Uterus (tissue), 2 donors: ENCODE measurements around the gene HRH3.

Experiments
- POLR2A ChIP-seq, 2 donors: fragments of 450-650 bp; IDR thresholded peaks; one replicate each; pipeline ENCODE4 v1.6.1; 2016; ENCODE audit warnings: antibody characterized with exemption in 2 of 2, mild to moderate bottlenecking in 1 of 2, moderate library complexity in 1 of 2
- TF ChIP-seq, protein P1 (sequence below), 4 experiments: fragments of 200-600 bp in 2 of 4; fragments of 450-650 bp in 2 of 4; sonication (generic) in 2 of 4; IDR thresholded peaks; one replicate each; pipeline ENCODE4 v1.5.1; 2016 to 2019; ENCODE audit warnings: antibody characterized with exemption in 4 of 4, mild to moderate bottlenecking in 2 of 4, moderate library complexity in 1 of 4

DNA sequence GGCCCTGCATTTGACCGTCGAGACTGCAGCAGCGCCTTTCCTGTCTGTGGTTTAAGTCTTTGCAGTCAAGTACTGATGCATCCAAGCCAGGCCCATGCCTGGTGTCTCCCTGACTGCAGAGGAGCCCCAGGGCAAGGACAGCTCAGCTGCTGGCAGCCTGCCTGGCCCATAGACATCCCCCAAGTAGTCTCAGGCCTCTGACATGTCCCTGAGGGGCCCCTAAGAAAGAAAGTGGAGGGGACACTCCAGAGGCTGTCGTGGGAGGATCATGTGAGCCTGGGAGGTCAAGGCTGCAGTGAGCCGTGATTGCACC is 18.0 kb downstream of the HRH3 start:
- TF ChIP-seq, protein P1, sequence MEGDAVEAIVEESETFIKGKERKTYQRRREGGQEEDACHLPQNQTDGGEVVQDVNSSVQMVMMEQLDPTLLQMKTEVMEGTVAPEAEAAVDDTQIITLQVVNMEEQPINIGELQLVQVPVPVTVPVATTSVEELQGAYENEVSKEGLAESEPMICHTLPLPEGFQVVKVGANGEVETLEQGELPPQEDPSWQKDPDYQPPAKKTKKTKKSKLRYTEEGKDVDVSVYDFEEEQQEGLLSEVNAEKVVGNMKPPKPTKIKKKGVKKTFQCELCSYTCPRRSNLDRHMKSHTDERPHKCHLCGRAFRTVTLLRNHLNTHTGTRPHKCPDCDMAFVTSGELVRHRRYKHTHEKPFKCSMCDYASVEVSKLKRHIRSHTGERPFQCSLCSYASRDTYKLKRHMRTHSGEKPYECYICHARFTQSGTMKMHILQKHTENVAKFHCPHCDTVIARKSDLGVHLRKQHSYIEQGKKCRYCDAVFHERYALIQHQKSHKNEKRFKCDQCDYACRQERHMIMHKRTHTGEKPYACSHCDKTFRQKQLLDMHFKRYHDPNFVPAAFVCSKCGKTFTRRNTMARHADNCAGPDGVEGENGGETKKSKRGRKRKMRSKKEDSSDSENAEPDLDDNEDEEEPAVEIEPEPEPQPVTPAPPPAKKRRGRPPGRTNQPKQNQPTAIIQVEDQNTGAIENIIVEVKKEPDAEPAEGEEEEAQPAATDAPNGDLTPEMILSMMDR (IDR thresholded peaks at IDR 0.05): no peak
- TF ChIP-seq POLR2A (IDR thresholded peaks at IDR 0.05): no peak
